H9 (cell line): ENCODE results near the gene IFNAR2. TPM values are rescaled to one million over a fixed set of nuclear protein-coding genes. Genes with fewer than 3 reads are reported as not detected.

Experiments
- DNase-seq: peaks from one replicate; pipeline ENCODE4 v3.0.0-alpha.2; 2017
- H2AFZ ChIP-seq: one replicate; pipeline ENCODE4 v1.6.1; 2013; ENCODE audit warnings: mild to moderate bottlenecking, low read length, control low read depth, moderate library complexity
- H2AK5ac ChIP-seq: 2 replicates; pipeline ENCODE4 v1.6.1; 2013; ENCODE audit warnings: low read length, control low read depth, mixed read lengths; ENCODE audit not compliant: insufficient read length
- H2BK120ac ChIP-seq: one replicate; pipeline ENCODE4 v1.6.1; 2013; ENCODE audit warnings: low read depth, mild to moderate bottlenecking, low read length, control low read depth, inconsistent platforms; ENCODE audit not compliant: poor library complexity, severe bottlenecking
- H2BK12ac ChIP-seq: 2 replicates; pipeline ENCODE4 v1.6.1; 2013; ENCODE audit warnings: low read length, control low read depth, mixed read lengths, low read depth; ENCODE audit not compliant: insufficient read length
- H2BK15ac ChIP-seq: 2 replicates; pipeline ENCODE4 v1.6.1; 2013; ENCODE audit warnings: low read depth, low read length, control low read depth
- H2BK20ac ChIP-seq: one replicate; pipeline ENCODE4 v1.6.1; 2013; ENCODE audit warnings: low read depth, mild to moderate bottlenecking, low read length, control low read depth, inconsistent platforms; ENCODE audit not compliant: poor library complexity, severe bottlenecking
- H2BK5ac ChIP-seq: 2 replicates; pipeline ENCODE4 v1.6.1; 2013; ENCODE audit warnings: low read length, control low read depth, mixed read lengths; ENCODE audit not compliant: insufficient read length
- H3K14ac ChIP-seq: 2 replicates; pipeline ENCODE4 v1.6.1; 2013; ENCODE audit warnings: low read length, control low read depth; ENCODE audit not compliant: insufficient read depth
- H3K18ac ChIP-seq: 2 replicates; pipeline ENCODE4 v1.6.1; 2013; ENCODE audit warnings: low read depth, mild to moderate bottlenecking, mixed read lengths, low read length, control low read depth; ENCODE audit not compliant: insufficient read length
- H3K23ac ChIP-seq: 2 replicates; pipeline ENCODE4 v1.6.1; 2013; ENCODE audit warnings: low read length, control low read depth, mixed read lengths, low read depth; ENCODE audit not compliant: insufficient read length
- H3K23me2 ChIP-seq: 2 replicates; pipeline ENCODE4 v1.6.1; 2013; ENCODE audit warnings: low read depth, mild to moderate bottlenecking, mixed read lengths, low read length, control low read depth; ENCODE audit not compliant: insufficient read length, poor library complexity, severe bottlenecking
- H3K27ac ChIP-seq: 2 replicates; pipeline ENCODE4 v1.5.1; 2013; ENCODE audit warnings: low read length, control low read depth, mixed read lengths, low read depth; ENCODE audit not compliant: insufficient read length
- H3K27me3 ChIP-seq: 2 replicates; pipeline ENCODE4 v1.6.1; 2013; ENCODE audit warnings: low read length, control low read depth, inconsistent platforms; ENCODE audit not compliant: insufficient read depth
- H3K4ac ChIP-seq: 2 replicates; pipeline ENCODE4 v1.6.1; 2013; ENCODE audit warnings: low read depth, mild to moderate bottlenecking, control low read depth, inconsistent platforms, low read length, moderate library complexity
- H3K4me1 ChIP-seq: 2 replicates; pipeline ENCODE4 v1.6.1; 2013; ENCODE audit warnings: low read length, control low read depth, inconsistent platforms; ENCODE audit not compliant: insufficient read depth
- H3K4me2 ChIP-seq: 2 replicates; pipeline ENCODE4 v1.6.1; 2013; ENCODE audit warnings: low read length, control low read depth, mixed read lengths; ENCODE audit not compliant: insufficient read length, insufficient read depth
- H3K56ac ChIP-seq: 2 replicates; pipeline ENCODE4 v1.6.1; 2013; ENCODE audit warnings: low read depth, mild to moderate bottlenecking, mixed read lengths, low read length, control low read depth; ENCODE audit not compliant: insufficient read length
- H3K79me1 ChIP-seq: 2 replicates; pipeline ENCODE4 v1.6.1; 2013; ENCODE audit warnings: low read depth, mild to moderate bottlenecking, moderate library complexity, low read length, control low read depth, inconsistent platforms; ENCODE audit not compliant: insufficient read depth, poor library complexity, severe bottlenecking
- H3K79me2 ChIP-seq: 2 replicates; pipeline ENCODE4 v1.6.1; 2013; ENCODE audit warnings: low read length, control low read depth, inconsistent platforms; ENCODE audit not compliant: insufficient read depth
- H3K9ac ChIP-seq: 2 replicates; pipeline ENCODE4 v1.6.1; 2013; ENCODE audit warnings: low read length, control low read depth, mixed read lengths; ENCODE audit not compliant: insufficient read length; ENCODE audit errors: extremely low read depth
- H3K9me3 ChIP-seq: one replicate; pipeline ENCODE4 v1.6.1; 2013; ENCODE audit warnings: low read depth, low read length, inconsistent platforms; ENCODE audit not compliant: control insufficient read depth
- H3T11ph ChIP-seq: one replicate; pipeline ENCODE4 v1.6.1; 2013; ENCODE audit warnings: mild to moderate bottlenecking, low read length, control low read depth, inconsistent platforms
- H4K20me1 ChIP-seq: one replicate; pipeline ENCODE4 v1.6.1; 2013; ENCODE audit not compliant: control insufficient read depth, insufficient read length, insufficient read depth
- H4K5ac ChIP-seq: 2 replicates; pipeline ENCODE4 v1.6.1; 2013; ENCODE audit warnings: low read depth, mild to moderate bottlenecking, mixed read lengths, low read length, control low read depth; ENCODE audit not compliant: insufficient read length
- H4K8ac ChIP-seq: replicated peaks from 2 replicates; pipeline ENCODE4 v1.6.1; 2013; ENCODE audit warnings: low read length, control low read depth, mixed read lengths, low read depth; ENCODE audit not compliant: insufficient read length
- H4K91ac ChIP-seq: 2 replicates; pipeline ENCODE4 v1.6.1; 2013; ENCODE audit warnings: low read depth, mild to moderate bottlenecking, moderate library complexity, mixed read lengths, low read length, control low read depth; ENCODE audit not compliant: insufficient read length
- H3K27ac Mint-ChIP-seq, 3 experiments: 2 replicates in 2 of 3; 3 replicates in 1 of 3; pipeline ENCODE4 v1.8.0; 2020 to 2021; ENCODE audit warnings: mixed read lengths in 3 of 3, mild to moderate bottlenecking in 1 of 3, moderate library complexity in 1 of 3
- H3K27me3 Mint-ChIP-seq: 2 replicates; pipeline ENCODE4 v1.8.0; 2021; ENCODE audit warnings: low read depth, mild to moderate bottlenecking, moderate library complexity, mixed read lengths
- H3K36me3 Mint-ChIP-seq, 3 experiments: 2 replicates in 2 of 3; 3 replicates in 1 of 3; pipeline ENCODE4 v1.8.0; 2020 to 2021; ENCODE audit warnings: low read depth in 3 of 3, mixed read lengths in 3 of 3; ENCODE audit not compliant: insufficient read depth in 1 of 3
- H3K4me1 Mint-ChIP-seq, 2 experiments: 2 replicates each; pipeline ENCODE4 v1.8.0; 2020; ENCODE audit warnings: mixed read lengths in 2 of 2
- H3K4me3 Mint-ChIP-seq, 2 experiments: 2 replicates in 1 of 2; 3 replicates in 1 of 2; pipeline ENCODE4 v1.8.0; 2020 to 2021; ENCODE audit warnings: mild to moderate bottlenecking in 2 of 2, mixed read lengths in 2 of 2, moderate library complexity in 1 of 2
- H3K9me3 Mint-ChIP-seq, 2 experiments: 2 replicates in 1 of 2; 3 replicates in 1 of 2; pipeline ENCODE4 v1.8.0; 2020; ENCODE audit warnings: mild to moderate bottlenecking in 2 of 2, mixed read lengths in 2 of 2, moderate library complexity in 1 of 2
- WGBS: extraction: QIAGEN DNeasy Blood & Tissue Kit; methylation state at CpG from one replicate; pipeline ENCODE4 v1.1.7; 2013; ENCODE audit warnings: missing lambda C conversion rate, low lambda C conversion rate, mixed read lengths; ENCODE audit not compliant: insufficient read length; ENCODE audit errors: extremely low coverage; 5-methylcytosine and 5-hydroxymethylcytosine counted together
- total RNA-seq: library from RNA; stranded (reverse); gene quantifications from 2 replicates; pipeline ENCODE4 v1.2.1, GENCODE V29; 2021
- TF ChIP-seq, protein P1 (sequence below): fragments of 200-600 bp; sonication (generic); conservative IDR thresholded peaks from 3 replicates; pipeline ENCODE4 v1.8.0; 2021; ENCODE audit warnings: antibody characterized with exemption, mild to moderate bottlenecking

IFNAR2 gene
- total RNA-seq, 1 experiment from 2014 or later: 14.4 TPM

DNA sequence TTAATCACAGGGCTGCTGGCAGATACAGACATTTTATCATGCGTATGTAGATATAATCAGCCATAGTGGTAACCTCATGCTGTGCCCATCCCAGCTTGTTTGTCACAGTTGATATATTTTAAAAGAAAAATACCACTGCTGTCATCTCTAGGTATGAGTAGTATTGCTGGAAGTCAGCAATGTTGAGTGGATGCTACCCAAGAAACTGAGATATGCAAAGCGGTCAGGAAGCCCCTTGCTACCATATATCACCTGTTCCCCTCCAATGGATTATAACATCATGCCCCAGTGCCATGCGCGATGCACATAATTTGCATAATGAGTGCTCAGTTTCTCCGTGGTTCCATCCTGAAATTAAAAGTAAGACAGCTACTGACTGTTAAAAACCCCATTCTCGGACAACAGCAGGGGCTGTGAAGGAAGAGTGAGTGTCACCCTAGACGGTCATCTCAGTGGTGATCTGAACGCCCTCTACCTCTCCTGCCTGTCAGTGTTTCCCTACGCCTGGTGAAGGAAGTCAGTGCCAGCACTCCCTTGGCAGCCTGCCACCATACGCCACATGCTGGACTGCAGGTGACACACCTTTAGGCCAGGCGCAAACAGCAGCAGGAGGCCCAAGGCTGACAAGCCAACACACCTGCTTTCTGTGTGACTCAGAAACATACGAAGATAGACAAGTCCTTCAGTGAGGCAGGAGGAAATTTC, 39.2 kb downstream of the IFNAR2 start:
- no peaks in the 10 kb centered on the region for H3K79me1 ChIP-seq
- H4K91ac ChIP-seq: no peak overlapping the region
- H3T11ph ChIP-seq: no peak overlapping the region
- H3K27me3 Mint-ChIP-seq: peaks cover 15% of the 10 kb centered on the region
- no peak overlapping the region for H3K14ac ChIP-seq
- no peaks in the 10 kb centered on the region for H3K27me3 ChIP-seq
- H2BK12ac ChIP-seq: no peak overlapping the region
- H3K27ac Mint-ChIP-seq: no peak overlapping the region; a peak in 1 of 7 replicates
- H3K4ac ChIP-seq: no peak overlapping the region
- H3K36me3 Mint-ChIP-seq: no peaks in the 10 kb centered on the region; a peak in 1 of 7 replicates
- no peak overlapping the region for H3K4me2 ChIP-seq
- no peaks in the 10 kb centered on the region for H3K23me2 ChIP-seq
- no peak overlapping the region for H2BK20ac ChIP-seq
- TF ChIP-seq, protein P1, sequence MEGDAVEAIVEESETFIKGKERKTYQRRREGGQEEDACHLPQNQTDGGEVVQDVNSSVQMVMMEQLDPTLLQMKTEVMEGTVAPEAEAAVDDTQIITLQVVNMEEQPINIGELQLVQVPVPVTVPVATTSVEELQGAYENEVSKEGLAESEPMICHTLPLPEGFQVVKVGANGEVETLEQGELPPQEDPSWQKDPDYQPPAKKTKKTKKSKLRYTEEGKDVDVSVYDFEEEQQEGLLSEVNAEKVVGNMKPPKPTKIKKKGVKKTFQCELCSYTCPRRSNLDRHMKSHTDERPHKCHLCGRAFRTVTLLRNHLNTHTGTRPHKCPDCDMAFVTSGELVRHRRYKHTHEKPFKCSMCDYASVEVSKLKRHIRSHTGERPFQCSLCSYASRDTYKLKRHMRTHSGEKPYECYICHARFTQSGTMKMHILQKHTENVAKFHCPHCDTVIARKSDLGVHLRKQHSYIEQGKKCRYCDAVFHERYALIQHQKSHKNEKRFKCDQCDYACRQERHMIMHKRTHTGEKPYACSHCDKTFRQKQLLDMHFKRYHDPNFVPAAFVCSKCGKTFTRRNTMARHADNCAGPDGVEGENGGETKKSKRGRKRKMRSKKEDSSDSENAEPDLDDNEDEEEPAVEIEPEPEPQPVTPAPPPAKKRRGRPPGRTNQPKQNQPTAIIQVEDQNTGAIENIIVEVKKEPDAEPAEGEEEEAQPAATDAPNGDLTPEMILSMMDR: no peak
- no peak overlapping the region for H3K27ac ChIP-seq
- H3K56ac ChIP-seq: no peak overlapping the region
- no peak overlapping the region for H2BK15ac ChIP-seq
- no peak overlapping the region for H2BK5ac ChIP-seq
- H3K9me3 ChIP-seq: no peaks in the 10 kb centered on the region
- H3K9me3 Mint-ChIP-seq: no peaks in the 10 kb centered on the region
- H3K23ac ChIP-seq: no peak overlapping the region
- peaks cover 18 to 21% of the 10 kb centered on the region in 2 experiments for H3K4me1 Mint-ChIP-seq
- no peaks in the 10 kb centered on the region for H4K20me1 ChIP-seq
- H4K8ac ChIP-seq: no peak overlapping the region
- H3K4me1 ChIP-seq: no peaks in the 10 kb centered on the region
- H3K18ac ChIP-seq: no peak overlapping the region
- no peak overlapping the region for H2BK120ac ChIP-seq
- no peak overlapping the region for H3K4me3 Mint-ChIP-seq
- no peaks in the 10 kb centered on the region for H3K79me2 ChIP-seq
- no CpG with 5 or more reads among the region's 12 CpGs for WGBS
- H4K5ac ChIP-seq: no peak overlapping the region
- DNase-seq: no peak
- H2AK5ac ChIP-seq: no peak overlapping the region
- no peak overlapping the region for H3K9ac ChIP-seq
- no peak overlapping the region for H2AFZ ChIP-seq
